ENCODE results near the gene ARF6. TPM values are rescaled to one million over a fixed set of nuclear protein-coding genes. Genes with fewer than 3 reads are reported as not detected.

Gene ARF6
- total and polyA plus RNA-seq, 7 donors: 19.0 to 43.1 (median 27.1) TPM

- Histone ChIP-seq H3K4me1 (peaks cover 40% of the 10 kb centered on the region), H3K4me3 (peak overlapping the region; percentile 90), H3K9me3 (no peaks in the 10 kb centered on the region), H3K36me3 (ENCODE audit: insufficient read depth in 1 of 2, low read depth in 1 of 2) (peaks cover 0 to 16% of the 10 kb centered on the region in 2 donors), H3K27ac (peak overlapping the region; percentile 99), H3K27me3 (ENCODE audit: insufficient read depth in 3 of 3, low read length in 2 of 3) (no peaks in the 10 kb centered on the region)
- TF ChIP-seq CTCF (IDR thresholded peaks at IDR 0.05): no peak
- intact Hi-C loops (cut with DNase I): no loop called here
- ATAC-seq: no peak
- 29 to 51% (median 32%) methylated on average over 5 of the region's 5 CpGs for WGBS, 3 donors
- no peak for DNase-seq
Observed at GRCh38 chr14:49896966-49897365, 4.1 kb downstream of the ARF6 start.

GRCh38 chr14:49897414-49897813 lies 4.5 kb downstream of the ARF6 start:
- WGBS, 3 donors: 32 to 51% (median 50%) methylated on average over 1 of the region's 1 CpG
- H3K27ac ChIP-seq: peak overlapping the region; percentile 99
- no peaks in the 10 kb centered on the region for H3K9me3 ChIP-seq
- DNase-seq (no peak), ATAC-seq (no peak)
- no peaks in the 10 kb centered on the region for H3K27me3 ChIP-seq (ENCODE audit: insufficient read depth in 3 of 3, low read length in 2 of 3)
- intact Hi-C loops (cut with DNase I): no loop called here
- peaks cover 0 to 16% of the 10 kb centered on the region in 2 donors for H3K36me3 ChIP-seq (ENCODE audit: insufficient read depth in 1 of 2, low read depth in 1 of 2)
- no peak for TF ChIP-seq CTCF (IDR thresholded peaks at IDR 0.05)
- H3K4me3 ChIP-seq: peak overlapping the region; percentile 90
- H3K4me1 ChIP-seq: peaks cover 39% of the 10 kb centered on the region

- TF ChIP-seq CTCF (IDR thresholded peaks at IDR 0.05): no peak
- WGBS, 3 donors: 49 to 97% (median 81%) methylated on average over 1 of the region's 1 CpG
- peaks cover 39% of the 10 kb centered on the region for H3K4me1 ChIP-seq
- no peak for ATAC-seq
- no peaks in the 10 kb centered on the region for H3K9me3 ChIP-seq
- intact Hi-C loops (cut with DNase I): no loop called here
- H3K27me3 ChIP-seq (ENCODE audit: insufficient read depth in 3 of 3, low read length in 2 of 3): no peaks in the 10 kb centered on the region
- peaks cover 0 to 16% of the 10 kb centered on the region in 2 donors for H3K36me3 ChIP-seq (ENCODE audit: insufficient read depth in 1 of 2, low read depth in 1 of 2)
- DNase-seq: no peak
- peak overlapping the region; percentile 90 for H3K4me3 ChIP-seq
- H3K27ac ChIP-seq: peak overlapping the region; percentile 99
Observed at GRCh38 chr14:49897965-49898364, 5.1 kb downstream of the ARF6 start.

- no peak for DNase-seq
- Histone ChIP-seq H3K27ac (peak overlapping the region; percentile 99), H3K4me3 (peak overlapping the region; percentile 90), H3K36me3 (ENCODE audit: insufficient read depth in 1 of 2, low read depth in 1 of 2) (peaks cover 0 to 16% of the 10 kb centered on the region in 2 donors), H3K27me3 (ENCODE audit: insufficient read depth in 3 of 3, low read length in 2 of 3) (no peaks in the 10 kb centered on the region), H3K9me3 (no peaks in the 10 kb centered on the region), H3K4me1 (peaks cover 39% of the 10 kb centered on the region)
- TF ChIP-seq CTCF (IDR thresholded peaks at IDR 0.05): no peak
- no peak for ATAC-seq
- 69 to 94% (median 84%) methylated on average over 2 of the region's 2 CpGs for WGBS, 3 donors
- intact Hi-C loops (cut with DNase I): no loop called here
Observed at GRCh38 chr14:49898485-49898884, 5.6 kb downstream of the ARF6 start.

- DNase-seq: no peak
- 98 to 100% (median 100%) methylated on average over 1 of the region's 1 CpG for WGBS, 3 donors
- H3K4me3 ChIP-seq: no peak overlapping the region
- ATAC-seq: no peak
- H3K36me3 ChIP-seq (ENCODE audit: insufficient read depth in 1 of 2, low read depth in 1 of 2): no peaks in the 10 kb centered on the region
- H3K27ac ChIP-seq: no peak overlapping the region
- no peak for TF ChIP-seq CTCF (IDR thresholded peaks at IDR 0.05)
- no peaks in the 10 kb centered on the region for H3K9me3 ChIP-seq
- peaks cover 28% of the 10 kb centered on the region for H3K4me1 ChIP-seq
- H3K27me3 ChIP-seq (ENCODE audit: insufficient read depth in 3 of 3, low read length in 2 of 3): no peaks in the 10 kb centered on the region
- intact Hi-C loops (cut with DNase I): no loop called here
Observed at GRCh38 chr14:49900973-49901372, 8.1 kb downstream of the ARF6 start.

Data from psoas muscle (tissue), 8 donors.